IPS-15b (cell line): ENCODE data around the gene CCDC201.
"Not testable (repeated sequence)": the region's sequence is repeated elsewhere in the genome, so short reads cannot be mapped to it uniquely, and the experiment has no call there.

Source experiments
- H3K27me3 ChIP-seq: one replicate; pipeline ENCODE4 v1.6.1; 2013; ENCODE audit warnings: low read length; ENCODE audit not compliant: control insufficient read depth, insufficient read depth
- H3K36me3 ChIP-seq: one replicate; pipeline ENCODE4 v1.6.1; 2013; ENCODE audit warnings: low read length; ENCODE audit not compliant: control insufficient read depth, insufficient read depth
- H3K4me1 ChIP-seq: one replicate; pipeline ENCODE4 v1.6.1; 2013; ENCODE audit warnings: mild to moderate bottlenecking, low read length; ENCODE audit not compliant: control insufficient read depth, insufficient read depth
- H3K4me3 ChIP-seq: one replicate; pipeline ENCODE4 v1.5.1; 2013; ENCODE audit warnings: low read depth, low read length
- H3K9ac ChIP-seq: one replicate; pipeline ENCODE4 v1.6.1; 2013; ENCODE audit warnings: low read depth, mild to moderate bottlenecking, low read length
- H3K9me3 ChIP-seq: one replicate; pipeline ENCODE4 v1.6.1; 2013; ENCODE audit warnings: mild to moderate bottlenecking, low read length; ENCODE audit not compliant: control insufficient read depth, insufficient read depth

Gene CCDC201

DNA sequence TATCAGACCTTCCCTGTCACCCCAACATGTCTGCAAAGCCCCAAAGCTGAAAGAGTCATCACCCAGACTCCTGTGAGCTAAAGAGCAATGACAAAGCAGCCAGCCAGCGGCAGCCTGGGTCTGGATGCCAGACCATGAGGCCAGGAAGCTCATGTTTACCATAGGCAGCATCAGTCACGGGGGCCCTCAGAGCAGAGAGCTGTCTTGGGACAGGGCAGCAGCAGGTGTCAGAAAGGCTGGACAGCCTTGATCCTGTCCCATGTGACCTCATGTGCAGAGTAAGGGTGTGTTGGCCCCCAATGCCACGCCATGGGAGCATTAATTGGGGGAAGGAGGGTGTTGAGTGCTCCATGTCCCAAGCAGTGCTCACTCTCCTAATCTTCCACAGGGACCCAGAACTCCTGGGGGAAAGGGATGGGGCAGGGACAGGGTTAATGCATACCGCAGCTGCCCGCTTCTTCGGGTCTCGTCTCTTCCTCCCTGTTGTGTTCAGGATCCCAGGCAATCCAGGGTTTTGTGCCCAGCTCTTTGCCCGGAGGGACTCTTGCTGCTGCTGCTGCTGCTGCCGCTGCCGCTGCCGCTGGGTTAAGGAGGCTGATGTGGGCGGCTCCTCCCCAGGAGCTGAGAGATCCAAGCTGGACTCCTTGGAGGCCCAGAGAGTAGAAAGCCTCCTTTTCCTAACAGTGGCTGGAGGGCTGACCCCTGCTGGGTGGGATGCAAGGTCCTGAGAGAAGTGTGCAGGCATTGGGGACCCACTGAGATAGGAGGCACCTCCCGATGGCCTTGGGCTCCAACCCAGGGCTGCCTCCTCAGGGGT, 7.1 kb downstream of the CCDC201 start:
- Histone ChIP-seq H3K27me3 (no peaks in the 10 kb centered on the region), H3K36me3 (no peaks in the 10 kb centered on the region), H3K4me3 (no peak overlapping the region), H3K9ac (no peak overlapping the region), H3K9me3 (no peaks in the 10 kb centered on the region), H3K4me1 (no peaks in the 10 kb centered on the region)

DNA sequence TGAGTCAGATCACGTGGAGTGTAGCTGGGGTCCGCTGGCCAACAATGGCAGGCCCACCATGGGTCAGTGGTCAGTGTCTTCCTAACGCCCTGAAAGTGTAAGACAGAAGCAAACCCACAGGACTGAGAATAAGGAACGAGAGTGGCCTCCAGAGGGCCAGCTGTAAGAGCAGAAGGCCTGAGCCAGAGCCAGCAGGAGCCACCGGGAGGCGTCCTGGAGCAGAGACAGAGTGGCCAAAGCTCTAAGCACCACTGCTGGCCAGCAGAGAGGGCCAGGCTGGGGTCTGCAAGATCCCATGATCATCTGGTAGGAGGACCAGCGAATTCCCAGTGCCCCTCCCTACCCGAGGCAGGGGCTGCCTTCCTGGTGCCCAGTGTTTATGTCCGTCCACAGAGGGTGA, 9.2 kb downstream of the CCDC201 start:
- Histone ChIP-seq H3K9me3 (no peaks in the 10 kb centered on the region), H3K4me3 (no peak overlapping the region), H3K27me3 (no peaks in the 10 kb centered on the region), H3K4me1 (no peaks in the 10 kb centered on the region), H3K36me3 (no peaks in the 10 kb centered on the region), H3K9ac (no peak overlapping the region)

GRCh38 chr7:45856888-45857287, 16.0 kb downstream of the CCDC201 start:
- not testable (repeated sequence) for H3K9me3 ChIP-seq, H3K9ac ChIP-seq, H3K4me3 ChIP-seq, H3K27me3 ChIP-seq, H3K4me1 ChIP-seq, H3K36me3 ChIP-seq

DNA sequence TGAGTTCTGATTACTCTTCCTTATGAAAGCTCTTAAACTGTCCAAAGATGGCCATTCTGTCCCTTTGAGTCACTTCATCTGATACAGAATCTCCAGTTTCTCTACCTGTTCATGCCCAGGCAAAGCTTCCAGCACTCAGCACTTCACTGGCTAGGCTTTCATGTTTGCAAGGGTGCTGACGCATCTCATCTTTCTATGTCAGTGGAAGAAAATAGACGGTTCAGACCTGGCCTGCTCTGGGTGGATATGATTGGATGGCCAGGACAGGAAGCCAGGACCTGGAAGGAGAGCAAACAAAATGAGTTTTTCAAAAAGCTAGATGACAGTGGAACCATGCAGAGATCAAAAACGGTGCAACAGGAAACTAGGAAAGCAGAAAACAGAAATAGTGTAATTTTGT, 17.2 kb downstream of the CCDC201 start:
- H3K4me1 ChIP-seq, H3K36me3 ChIP-seq, H3K27me3 ChIP-seq, H3K4me3 ChIP-seq, H3K9me3 ChIP-seq, H3K9ac ChIP-seq: not testable (repeated sequence)

DNA sequence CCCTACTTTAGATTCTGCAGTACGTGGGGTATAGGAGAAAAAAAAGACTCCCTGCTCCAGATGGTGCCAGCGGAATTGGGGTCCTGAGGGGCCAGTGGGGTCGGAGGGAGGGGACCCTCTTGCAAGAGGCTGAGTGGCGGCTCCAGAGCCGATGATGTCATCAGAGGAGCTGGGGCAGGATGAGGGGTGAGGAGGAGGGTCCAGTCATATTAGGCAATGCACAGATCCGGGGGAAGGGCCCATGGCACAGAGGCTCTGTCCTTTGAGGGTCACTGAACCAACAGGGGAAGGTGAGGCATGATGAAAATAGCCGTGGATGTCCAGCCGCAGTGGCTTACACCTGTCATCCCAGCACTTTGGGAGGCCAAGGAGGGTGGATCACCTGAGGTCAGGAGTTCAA, 19.4 kb downstream of the CCDC201 start:
- not testable (repeated sequence) for H3K4me1 ChIP-seq, H3K36me3 ChIP-seq, H3K4me3 ChIP-seq, H3K9ac ChIP-seq, H3K9me3 ChIP-seq, H3K27me3 ChIP-seq

GRCh38 chr7:45852984-45853383, 19.9 kb downstream of the CCDC201 start:
- H3K4me3 ChIP-seq, H3K36me3 ChIP-seq, H3K4me1 ChIP-seq, H3K9me3 ChIP-seq, H3K9ac ChIP-seq, H3K27me3 ChIP-seq: not testable (repeated sequence)

DNA sequence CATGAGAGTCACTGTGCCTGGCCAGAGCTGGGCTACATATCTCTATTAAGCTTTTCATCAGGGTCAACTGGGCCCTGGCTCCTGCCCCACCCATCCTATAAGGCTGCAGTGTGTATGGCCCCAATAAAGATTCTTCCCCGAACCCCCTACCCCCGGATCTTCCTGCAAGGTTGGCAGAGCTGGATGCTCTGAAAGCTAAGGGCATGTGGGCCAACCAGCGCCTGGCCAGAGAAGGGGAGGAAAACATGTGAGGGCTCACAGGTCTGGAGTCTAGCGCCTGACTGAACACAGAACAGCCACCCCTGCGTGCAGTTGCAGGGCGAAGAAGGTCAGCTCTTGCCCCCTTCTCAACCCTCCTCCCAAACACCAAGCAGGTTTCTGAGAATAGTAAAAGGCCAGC, 24.1 kb downstream of the CCDC201 start:
- H3K4me1 ChIP-seq, H3K9ac ChIP-seq, H3K9me3 ChIP-seq, H3K27me3 ChIP-seq, H3K36me3 ChIP-seq, H3K4me3 ChIP-seq: not testable (repeated sequence)

DNA sequence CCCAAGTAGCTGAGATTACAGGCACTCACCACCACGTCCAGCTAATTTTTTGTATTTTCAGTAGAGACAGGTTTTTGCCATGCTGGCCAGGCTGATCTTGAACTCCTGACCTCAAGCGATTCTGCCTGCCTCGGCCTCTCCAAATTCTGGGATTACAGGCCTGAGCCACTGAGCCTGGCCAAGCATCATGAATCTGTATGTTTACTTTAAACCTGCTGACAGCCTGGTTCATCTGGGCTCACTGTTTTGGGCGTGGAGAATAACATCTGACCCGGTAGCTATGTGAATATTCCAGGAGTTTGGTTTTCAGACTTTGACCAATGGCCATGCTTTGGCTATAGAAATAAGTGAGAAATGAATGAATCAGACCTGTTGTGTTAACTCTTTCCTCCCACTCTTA, 26.3 kb downstream of the CCDC201 start:
- H3K4me1 ChIP-seq, H3K4me3 ChIP-seq, H3K36me3 ChIP-seq: not testable (repeated sequence)

GRCh38 chr7:45841926-45842717, 30.8 kb downstream of the CCDC201 start:
- H3K36me3 ChIP-seq, H3K4me3 ChIP-seq, H3K4me1 ChIP-seq, H3K9me3 ChIP-seq, H3K27me3 ChIP-seq, H3K9ac ChIP-seq: not testable (repeated sequence)

More for the DNA sequence above, 26.3 kb downstream of the CCDC201 start:
- not testable (repeated sequence) for H3K9ac ChIP-seq, H3K27me3 ChIP-seq, H3K9me3 ChIP-seq

- not testable (repeated sequence) for H3K9me3 ChIP-seq, H3K27me3 ChIP-seq, H3K4me1 ChIP-seq
Measured at GRCh38 chr7:45838852-45839251, 34.0 kb downstream of the CCDC201 start.

GRCh38 chr7:45832433-45833177, 40.3 kb downstream of the CCDC201 start:
- H3K4me1 ChIP-seq, H3K9ac ChIP-seq, H3K36me3 ChIP-seq, H3K9me3 ChIP-seq, H3K27me3 ChIP-seq, H3K4me3 ChIP-seq: not testable (repeated sequence)

More at GRCh38 chr7:45838852-45839251, 34.0 kb downstream of the CCDC201 start:
- not testable (repeated sequence) for H3K4me3 ChIP-seq, H3K36me3 ChIP-seq, H3K9ac ChIP-seq

GRCh38 chr7:45829846-45830245, 43.0 kb downstream of the CCDC201 start:
- not testable (repeated sequence) for H3K9me3 ChIP-seq, H3K4me1 ChIP-seq, H3K9ac ChIP-seq, H3K4me3 ChIP-seq, H3K36me3 ChIP-seq, H3K27me3 ChIP-seq
